Activated effector memory CD4-positive, alpha-beta T cell treated with Interleukin-2 at 50 U/mL for 16 hours (primary cell): Measurements from ENCODE around the gene DECR2.
"Not testable (repeated sequence)": the region's sequence is repeated elsewhere in the genome, so short reads cannot be mapped to it uniquely, and the experiment has no call there.

ENCODE experiments used
- DNase-seq: peaks from one replicate; pipeline ENCODE4 v3.0.0-alpha.2; 2020

DECR2 gene

DNA sequence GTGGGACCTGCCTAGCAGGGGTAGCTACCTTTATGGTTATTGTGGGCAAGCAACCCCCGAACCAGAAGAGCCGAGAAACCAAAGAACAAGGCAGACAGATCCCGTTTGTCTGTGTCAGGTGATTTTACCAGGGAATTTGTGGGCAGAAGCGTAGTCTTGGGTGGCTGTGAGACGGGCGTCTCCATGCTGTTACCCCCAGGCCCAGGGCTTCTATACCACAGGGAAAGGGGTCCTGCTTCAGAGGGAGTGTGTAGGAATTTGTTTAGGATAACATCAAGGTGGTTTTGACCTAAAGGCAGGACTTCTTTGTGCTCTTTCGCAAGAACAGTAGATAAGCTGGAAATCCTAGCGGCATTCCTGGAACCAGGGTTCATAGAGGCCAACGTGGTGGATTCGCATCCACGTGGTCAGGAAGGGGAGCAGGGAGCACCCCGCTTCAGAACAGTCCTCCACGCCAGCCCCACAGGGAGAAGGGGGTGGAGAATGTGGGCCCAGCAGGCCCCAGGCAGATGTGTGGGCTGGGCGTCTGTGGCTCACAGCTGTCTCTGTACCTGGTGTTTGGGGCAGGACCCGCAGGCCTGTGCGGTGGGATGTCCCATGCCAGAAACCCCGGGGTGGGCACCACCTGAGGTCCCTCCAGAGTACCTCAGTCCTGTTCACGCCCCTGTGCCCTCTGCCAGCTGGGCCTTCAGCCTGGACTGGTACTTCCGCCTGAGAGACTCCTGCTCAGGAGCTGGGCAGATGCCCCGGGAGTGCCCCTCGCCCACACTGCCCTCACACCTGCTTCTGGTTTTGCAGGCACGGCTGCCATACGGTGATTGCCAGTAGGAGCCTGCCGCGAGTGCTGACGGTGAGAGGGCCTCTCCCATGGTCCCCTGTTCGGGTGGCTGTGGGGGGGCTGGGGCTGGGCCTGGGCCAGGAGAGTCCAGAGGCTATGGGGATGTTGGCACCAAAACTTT lies 4.1 kb downstream of the DECR2 start:
- DNase-seq = no peak

DNA sequence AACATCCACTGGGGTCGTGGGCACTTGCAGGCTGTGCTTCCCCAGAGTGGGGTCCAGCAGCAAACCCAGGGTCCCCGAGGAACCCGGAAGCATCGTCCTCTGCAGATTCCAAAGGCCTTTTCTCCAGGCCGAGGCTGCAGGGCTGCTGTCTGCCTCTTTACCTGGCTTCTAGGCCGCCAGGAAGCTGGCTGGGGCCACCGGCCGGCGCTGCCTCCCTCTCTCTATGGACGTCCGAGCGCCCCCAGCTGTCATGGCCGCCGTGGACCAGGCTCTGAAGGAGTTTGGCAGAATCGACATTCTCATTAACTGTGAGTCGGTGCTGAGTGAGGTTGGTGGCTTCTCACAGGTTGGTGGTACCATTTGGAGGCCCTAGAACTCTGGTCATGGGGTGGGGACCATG lies 5.6 kb downstream of the DECR2 start:
- no peak for DNase-seq

GRCh38 chr16:410516-411178 lies 9.0 kb downstream of the DECR2 start:
- no peak for DNase-seq

DNA sequence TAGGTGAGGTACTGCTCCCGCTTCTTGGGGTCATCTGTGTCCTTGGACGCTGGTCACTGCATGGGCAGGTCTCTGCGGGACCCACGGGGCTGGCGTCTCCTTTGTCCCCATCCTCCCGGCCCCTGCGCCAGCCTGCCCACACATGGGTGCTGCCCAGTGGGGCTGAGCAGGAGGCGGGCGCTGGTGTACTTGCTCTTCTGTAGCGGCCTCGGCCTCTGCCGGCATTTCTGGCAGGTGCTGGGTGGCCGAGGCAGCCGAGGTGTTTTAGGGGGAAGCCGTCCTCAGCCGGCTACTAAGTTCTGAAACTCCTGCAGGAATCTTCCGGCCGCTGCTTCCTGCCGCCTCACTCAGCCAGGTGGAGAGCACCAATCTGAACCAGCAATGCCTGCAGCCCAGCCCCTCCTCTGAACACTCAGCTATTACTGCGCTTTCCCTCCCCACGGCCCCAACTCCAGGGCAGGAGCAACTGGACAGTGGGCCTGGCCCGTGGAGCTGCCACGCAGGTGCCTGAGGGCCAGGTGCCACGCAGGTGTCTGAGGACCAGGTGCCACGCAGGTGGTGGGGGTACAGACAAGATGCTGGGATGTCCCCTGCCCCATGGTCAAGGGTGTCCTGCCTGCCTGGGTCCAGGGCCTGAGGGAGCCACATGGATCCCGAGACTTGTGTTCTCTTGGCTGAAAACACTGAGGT lies 10.0 kb downstream of the DECR2 start:
- DNase-seq = no peak

DNA sequence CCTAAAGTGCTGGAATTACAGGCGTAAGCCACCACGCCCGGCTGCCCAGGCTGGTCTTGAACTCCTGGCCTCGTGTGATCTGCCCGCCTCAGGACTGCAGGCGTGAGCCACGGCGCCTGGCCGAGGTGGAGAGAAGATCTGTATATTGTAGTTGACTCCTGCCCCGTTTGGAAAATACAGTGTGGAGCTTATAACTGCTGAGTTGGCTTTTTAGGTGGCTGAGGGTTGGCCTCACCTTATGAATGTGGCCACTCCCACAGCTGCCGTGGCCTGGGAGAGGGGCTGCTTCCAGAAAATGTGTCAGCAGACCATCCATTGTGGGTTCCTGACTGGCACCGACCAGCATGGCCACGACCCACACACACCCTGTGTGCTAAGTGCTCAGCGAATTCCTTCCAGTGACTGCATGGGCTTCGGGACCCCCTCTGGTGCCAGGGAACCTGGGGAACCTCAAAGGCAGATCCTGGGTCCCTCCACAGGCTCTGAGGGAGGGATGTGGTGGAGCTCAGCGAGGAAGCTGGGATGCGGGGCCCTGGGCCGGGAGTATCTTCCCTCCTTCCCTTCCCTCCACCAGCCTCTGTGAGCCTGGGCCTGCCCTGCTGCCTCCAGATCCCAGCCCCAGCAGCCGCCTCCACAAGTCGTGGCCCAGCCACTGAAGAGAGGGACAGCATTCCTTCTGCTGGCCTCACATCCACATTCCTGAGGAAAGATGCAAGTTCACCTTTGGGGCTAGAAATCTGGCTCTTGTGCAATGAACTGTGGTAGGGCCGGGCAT lies 12.9 kb downstream of the DECR2 start:
- no peak for DNase-seq

DNA sequence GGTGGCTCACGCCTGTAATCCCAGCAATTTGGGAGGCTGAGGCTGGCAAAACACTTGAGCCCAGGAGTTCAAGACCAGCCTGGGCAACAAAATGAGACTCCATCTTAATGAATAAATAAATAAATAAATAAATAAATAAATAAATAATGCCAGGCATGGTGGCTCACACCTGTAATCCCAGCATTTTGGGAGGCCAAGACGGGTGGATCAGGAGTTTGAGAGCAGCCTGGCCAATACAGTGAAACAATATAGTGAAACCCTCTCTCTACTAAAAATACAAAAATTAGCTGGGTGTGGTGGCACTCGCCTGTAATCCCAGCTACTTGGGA lies 13.4 kb downstream of the DECR2 start:
- not testable (repeated sequence) for DNase-seq

DNA sequence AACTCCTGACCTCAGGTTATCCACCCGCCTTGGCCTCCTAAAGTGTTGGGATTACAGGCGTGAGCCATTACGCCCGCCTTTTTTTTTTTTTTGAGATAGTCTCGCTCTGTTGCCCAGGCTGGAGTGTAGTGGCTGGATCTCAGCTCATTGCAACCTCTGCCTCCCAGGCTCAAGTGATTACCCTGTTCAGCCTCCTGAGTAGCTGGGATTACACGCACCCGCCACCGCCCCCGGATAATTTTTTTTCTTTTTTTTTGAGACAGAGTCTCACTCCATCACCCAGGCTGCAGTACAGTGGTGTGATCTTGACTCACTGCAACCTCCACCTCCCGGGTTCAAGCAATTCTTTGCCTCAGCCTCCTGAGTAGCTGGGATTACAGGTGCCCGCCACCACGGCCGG lies 20.5 kb downstream of the DECR2 start:
- DNase-seq = not testable (repeated sequence)

DNA sequence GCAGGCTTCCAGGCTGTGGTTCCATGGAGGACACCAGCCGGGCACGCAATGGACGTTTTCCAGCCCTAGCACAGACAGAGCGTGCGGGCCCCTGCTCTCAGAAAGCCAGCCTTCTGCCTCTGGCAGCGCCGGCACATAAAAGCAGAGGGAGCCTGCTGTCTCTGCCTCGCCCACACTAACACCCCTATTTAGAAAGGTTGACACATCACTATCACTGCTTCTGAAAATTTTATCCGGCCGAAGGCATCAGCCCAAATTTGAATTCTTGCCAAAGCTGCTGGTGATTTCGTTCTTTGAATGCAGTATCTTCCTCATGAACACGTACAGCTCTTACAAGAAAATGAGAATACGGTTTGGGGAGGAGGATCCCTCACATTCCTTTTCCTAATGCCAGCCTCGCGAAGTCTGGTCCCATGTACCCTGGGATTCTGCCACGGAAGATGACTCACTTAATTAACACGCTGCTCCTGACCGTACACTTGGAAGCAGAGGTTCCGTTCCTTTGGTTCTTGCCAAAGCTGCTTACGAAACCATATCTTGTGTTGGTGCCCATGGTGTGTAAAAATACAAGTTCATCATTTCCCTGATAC lies 22.4 kb downstream of the DECR2 start:
- no peak for DNase-seq

DNA sequence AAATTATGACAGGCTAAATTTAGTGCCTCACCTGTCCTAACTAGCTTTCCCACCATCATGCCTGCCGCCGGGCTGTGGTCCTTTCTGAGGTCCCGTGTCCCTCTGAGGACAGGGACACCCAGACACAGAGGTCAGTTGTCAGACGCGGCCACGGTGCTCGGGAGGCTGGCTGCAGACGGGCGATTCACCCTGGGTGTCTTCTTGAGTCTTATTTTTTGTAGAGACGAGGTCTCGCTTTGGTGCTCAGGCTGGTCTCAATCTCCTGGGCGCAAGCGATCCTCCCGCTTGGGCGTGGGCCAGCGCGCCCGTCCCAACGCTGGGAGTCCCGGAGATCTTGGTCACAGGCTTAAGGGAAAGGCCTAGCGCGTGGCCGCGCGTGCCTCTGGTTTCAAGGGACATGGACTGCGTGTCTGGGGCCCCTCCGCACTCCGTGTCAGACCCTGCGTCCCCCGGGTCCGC lies 23.0 kb downstream of the DECR2 start:
- DNase-seq = no peak

DNA sequence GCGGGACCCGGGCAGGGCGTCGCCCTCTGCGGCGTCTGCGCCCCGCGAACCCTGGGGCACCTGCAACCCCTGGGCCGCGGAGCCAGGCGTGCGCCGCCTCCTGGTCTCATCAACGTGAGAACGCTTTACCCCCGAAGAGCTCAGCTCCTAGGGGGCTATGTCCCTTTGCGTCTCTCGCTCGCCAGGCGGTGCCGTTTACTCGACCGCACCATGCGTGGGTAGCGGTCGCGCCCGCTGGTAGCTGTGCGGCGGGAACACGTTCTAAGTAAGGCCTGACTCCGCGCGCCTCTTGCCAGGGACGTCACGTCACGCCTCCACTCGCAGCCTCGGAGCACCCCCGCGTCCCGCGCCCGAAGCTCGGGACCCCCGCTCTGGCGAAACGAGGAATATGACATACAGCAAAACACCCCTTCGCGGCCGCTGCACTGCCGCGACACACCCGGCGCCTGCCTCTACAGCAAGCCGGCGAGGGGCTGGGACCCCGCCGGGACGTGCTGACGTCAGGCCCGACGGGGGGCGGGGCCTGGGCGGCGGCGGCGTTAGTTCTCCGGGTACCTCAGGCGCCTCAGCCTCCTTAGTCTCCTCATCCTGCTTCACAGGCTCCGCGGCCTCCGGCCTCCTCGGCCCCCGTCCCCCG lies 23.5 kb downstream of the DECR2 start, which contains the start of gene RAB11FIP3:
RAB11FIP3 (plus strand) TSS at position 568 of the 637 bp plus-strand sequence. CDS start 358 bp downstream, outside the sequence.
- peak; percentile 78 for DNase-seq

- no peak for DNase-seq
These were observed 24.0 kb downstream of the DECR2 start for GRCh38 chr16:425740-426114.

- DNase-seq = no peak
These were observed 24.6 kb downstream of the DECR2 start for GRCh38 chr16:426115-426905.

- DNase-seq = no peak
These were observed 25.2 kb downstream of the DECR2 start for GRCh38 chr16:426906-427249.

DNA sequence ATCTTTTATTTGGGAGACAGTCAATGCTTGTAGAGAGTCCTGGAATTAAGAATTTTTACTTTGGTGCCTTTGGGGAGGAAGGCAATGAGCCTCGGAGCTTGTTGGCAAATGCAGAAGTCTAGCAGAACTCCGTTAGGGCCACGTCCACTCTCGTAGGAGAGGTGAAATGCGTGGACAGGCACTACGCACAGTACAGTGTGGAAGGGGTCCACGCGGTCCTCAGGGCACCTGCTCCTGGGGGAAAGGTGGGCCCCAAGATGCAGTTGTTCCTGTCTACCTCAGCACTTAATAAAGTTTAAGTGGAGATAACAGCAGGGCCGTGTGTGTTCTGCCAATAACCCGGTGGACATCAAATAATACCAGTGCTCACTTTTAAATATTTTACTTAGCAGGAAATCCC lies 25.6 kb downstream of the DECR2 start:
- DNase-seq = no peak

DNA sequence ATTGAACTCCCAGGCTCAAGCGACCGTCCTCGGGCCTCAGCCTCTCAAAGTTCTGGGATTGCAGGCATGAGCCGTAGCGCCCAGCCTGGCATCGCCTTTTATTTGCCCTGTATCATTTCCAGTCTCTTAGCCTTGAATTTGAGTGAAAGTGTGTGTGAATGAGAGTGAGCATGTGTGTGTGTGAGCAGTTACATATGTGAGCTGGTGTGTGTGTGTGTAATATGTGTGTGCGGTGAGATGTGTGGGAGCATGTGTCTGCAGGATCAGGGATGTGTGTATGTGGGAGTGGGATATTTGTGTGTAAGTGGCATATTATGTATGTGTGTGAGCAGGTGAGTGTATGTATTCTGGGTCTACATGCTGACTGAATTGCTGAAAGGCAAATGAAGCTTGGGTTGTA lies 29.2 kb downstream of the DECR2 start:
- no peak for DNase-seq

DNA sequence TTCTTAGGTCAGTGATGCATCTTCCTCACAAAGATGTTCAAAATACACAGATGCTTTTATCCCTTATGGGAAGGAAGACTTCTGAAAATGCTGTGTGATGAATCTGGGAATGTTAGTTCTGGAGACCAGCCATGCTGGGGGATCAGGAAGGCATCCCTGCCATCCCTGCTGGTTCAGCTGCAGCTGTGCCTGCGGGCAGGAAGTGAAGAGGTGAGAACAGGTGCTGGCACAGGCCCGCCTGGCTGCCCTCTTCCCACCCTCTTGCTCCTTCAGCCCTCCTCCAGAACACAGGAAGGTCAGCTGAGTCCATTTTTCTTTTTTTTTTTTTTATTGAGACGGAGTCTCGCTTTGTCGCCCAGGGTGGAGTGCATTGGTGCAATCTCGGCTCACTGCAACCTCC lies 38.9 kb downstream of the DECR2 start:
- DNase-seq = no peak

GRCh38 chr16:441447-441846 lies 39.8 kb downstream of the DECR2 start:
- no peak for DNase-seq

DNA sequence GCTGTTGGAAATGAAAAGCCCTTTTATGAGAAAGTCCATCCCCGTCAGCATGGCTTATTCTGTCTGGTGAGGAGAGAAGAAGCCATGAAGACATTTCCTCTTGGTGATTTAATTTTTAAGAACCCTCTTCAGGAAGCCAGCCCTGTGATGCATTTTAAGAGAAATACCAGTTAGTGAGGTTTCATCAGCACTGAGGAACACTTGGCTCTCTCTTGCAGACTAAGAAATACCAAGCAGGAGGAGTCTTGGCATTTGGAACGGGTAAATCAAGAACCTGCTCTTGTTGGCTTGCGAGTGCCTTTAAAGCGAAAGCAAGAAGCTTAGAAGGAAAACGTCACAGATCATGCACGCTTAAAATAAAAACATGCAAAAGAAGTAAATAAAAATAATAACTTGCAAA lies 41.3 kb downstream of the DECR2 start:
- DNase-seq = no peak

DNA sequence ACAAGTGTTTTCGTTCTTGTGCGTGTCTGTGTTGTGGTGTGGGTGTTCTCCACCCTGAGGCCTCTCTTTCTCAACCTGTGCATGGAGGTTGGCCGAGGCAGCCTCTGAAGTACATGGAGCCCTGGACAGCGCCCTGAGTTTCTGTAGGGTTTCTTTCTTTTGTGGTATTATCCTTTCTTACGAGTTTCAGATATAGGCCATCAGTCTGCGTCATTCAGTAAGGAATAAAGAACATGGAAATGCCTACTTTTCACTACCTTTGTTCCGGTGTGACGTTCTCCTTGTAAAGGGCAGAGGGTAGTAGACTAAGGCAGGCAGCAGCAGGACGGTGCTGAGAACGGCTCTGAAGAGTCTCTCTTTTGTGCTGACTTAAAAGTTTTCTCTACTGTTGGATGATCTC lies 42.3 kb downstream of the DECR2 start:
- DNase-seq = no peak

GRCh38 chr16:445566-445965 lies 43.9 kb downstream of the DECR2 start:
- no peak for DNase-seq

GRCh38 chr16:450385-450784 lies 48.7 kb downstream of the DECR2 start:
- no peak for DNase-seq
